GM18858 (cell line): ENCODE data around the gene FZD2.
"Not testable (repeated sequence)": the region's sequence is repeated elsewhere in the genome, so short reads cannot be mapped to it uniquely, and the experiment has no call there.

ENCODE experiments used
- ATAC-seq: cut with Tn5 transposase; IDR thresholded peaks from one replicate; pipeline ENCODE4 v1.9.1; 2021; ENCODE audit not compliant: unreplicated experiment

The FZD2 gene

DNA sequence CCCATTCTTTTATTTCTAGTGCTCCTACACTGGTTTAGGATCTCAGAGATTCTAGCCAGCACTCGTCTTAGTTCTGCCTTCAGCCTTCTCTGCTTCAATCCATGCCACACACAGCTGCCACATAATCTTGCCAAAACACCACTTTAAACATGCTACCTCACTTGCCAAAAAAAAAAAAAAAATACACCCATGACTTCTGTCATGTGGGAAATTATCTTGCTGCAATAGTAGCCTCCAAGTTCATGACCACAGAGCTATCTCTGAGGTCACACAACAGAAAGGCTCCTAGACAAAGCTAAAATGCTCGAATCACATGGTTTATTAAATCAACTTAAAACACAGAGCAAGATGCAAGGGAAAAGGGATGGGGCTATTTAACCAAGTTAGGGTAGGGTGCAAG lies 18.1 kb downstream of the FZD2 start:
- no peak for ATAC-seq

DNA sequence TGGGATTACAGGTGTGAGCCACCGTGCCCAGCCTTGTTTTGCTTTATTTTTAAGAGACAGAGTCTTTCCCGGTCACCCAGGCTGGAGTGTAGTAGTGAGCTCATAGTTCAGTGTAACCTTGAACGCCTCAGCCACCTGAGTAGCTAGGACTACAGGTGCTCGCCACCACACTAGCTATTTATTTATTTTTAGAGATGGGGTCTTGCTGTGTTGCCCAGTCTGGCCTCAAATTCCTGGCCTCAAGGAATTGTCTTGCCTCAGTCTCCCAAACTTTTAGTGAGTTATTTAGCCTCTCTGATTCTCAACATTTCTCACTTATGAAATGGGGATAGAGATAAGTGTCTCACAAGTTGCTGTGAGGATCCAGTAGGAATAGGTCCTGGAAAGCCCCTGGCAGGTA lies 21.7 kb downstream of the FZD2 start:
- no peak for ATAC-seq

DNA sequence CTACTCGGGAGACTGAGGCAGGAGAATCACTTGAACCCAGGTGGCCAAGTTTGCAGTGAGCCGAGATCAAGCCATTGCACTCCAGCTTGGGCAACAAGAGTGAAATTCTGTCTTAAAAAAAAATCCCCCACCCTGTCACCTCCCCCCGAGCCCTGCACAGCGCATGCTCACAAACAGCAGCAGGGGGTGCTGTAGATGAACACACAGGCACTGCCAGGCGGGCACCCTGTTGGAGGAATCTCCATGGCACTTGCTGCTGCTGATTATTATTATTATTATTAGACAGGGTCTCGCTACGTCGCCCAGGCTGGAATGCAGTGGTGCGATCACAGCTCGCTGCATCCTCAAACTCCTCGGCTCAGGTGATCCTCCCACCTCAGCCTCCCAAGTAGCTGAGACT lies 24.6 kb downstream of the FZD2 start:
- no peak for ATAC-seq

DNA sequence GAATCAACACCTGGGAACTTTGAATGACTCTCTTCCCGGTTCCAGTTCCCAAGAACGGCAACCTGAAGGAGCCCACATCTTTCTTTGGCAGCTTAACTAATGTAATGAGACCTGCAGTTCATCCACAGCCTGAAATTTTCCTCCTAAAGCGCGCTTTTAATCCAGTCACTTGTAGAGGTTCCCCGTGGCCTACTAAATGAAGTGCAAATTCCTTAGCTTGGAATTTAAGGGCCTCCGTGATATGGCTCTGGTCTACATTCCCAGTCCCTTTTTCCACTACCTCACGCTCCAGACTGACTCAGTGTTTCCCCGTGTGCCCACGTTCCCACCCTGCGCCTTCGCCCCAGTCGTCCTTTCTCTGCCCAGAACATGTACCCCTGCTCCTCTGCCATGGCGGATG lies 27.2 kb downstream of the FZD2 start:
- ATAC-seq = no peak

DNA sequence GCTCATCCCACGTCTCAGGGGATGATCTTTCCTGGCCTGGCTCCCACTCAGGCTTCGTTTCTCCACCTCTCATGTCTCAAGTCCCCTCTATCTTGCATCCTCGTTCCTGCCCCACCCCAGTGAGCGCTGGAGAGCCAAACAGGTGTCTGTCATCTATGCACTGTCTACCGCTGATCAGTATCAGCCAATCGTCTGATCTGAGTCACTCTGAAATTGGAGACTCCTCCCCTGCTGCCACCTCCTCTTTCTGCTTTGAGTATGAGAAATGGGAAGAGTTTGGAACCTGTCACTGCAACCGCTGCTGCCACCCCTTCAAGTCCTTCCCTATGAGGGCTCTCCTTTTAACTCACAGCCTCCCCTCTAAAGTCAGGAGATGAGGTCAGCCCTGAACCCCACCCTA lies 28.0 kb downstream of the FZD2 start:
- ATAC-seq = no peak

DNA sequence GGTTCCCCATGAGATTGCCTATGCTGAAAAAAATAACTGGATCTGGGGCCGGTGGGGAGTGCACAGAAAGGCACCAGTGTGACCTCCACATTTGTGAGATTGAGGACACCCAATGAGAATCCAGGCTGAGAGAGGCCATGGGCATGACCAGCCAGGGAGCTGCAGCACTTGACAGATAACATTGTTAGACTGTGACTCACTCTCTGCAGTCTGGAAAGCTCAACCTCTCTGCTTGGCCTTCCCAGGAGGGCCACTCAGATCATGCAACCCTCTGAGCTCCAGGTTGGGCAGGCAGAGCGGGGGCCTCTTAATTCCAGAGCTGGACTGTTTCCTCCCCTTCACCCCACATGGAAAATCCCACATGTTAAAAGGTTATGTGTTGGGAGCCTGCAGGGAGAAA lies 30.1 kb downstream of the FZD2 start:
- no peak for ATAC-seq

DNA sequence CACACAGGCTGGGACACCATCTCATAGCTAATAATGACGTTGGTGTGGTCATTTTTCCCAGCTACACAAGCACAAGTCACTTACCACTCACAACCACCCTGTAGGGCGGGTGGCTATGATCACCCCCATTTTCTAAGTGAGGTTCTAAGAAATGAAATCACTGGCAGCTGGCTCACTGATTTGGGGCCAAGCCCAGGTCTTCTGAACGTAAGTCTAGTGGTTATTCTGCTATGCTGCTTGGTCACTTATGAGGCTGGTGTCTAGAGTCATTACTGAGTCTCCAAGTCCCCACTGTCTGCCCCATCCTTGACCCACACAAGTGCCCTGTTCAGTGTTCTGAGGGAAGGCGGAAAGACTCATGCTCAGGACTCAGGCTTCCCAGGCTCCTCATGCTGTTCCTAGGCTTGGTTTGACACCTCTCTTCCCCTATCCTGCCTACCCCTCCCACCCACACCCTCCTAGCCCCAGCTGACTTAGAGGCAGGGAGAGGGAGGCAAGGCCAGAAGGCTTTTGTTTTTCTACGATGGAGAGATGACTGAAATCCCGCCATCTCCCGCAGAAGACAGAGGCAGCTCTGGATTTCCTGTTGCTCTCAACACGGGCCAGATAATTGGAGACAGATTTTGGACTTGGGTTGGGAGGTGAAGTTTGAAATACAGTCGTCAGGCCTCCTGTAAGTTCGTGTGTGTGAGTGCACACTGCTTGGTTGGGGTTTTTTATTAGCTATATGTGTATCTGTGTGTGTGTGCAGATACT lies 32.2 kb downstream of the FZD2 start:
- no peak for ATAC-seq

DNA sequence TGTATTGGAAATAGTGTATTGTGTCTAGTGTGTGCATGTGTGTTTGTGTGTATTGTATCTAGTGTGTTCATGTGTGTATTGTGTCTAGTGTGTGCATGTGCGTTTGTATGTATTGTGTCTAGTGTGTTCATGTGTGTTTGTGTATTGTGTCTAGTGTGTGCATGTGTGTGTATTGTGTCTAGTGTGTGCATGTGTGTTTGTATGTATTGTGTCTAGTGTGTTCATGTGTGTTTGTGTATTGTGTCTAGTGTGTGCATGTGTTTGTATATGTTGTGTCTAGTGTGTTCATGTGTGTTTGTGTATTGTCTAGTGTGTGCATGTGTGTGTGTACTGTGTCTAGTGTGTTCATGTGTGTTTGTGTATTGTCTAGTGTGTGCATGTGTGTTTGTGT lies 32.8 kb downstream of the FZD2 start:
- ATAC-seq = not testable (repeated sequence)

DNA sequence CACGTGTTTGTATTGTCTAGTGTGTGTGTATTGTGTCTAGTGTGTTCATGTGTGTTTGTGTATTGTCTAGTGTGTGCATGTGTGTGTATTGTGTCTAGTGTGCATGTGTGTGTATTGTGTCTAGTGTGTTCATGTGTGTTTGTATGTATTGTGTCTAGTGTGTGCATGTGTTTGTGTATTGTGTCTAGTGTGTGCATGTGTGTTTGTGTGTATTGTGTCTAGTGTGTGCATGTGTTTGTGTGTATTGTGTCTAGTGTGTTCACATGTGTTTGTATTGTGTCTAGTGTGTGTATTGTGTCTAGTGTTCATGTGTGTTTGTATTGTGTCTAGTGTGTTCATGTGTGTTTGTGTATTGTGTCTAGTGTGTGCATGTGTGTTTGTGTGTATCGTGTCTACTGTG lies 33.5 kb downstream of the FZD2 start:
- not testable (repeated sequence) for ATAC-seq

DNA sequence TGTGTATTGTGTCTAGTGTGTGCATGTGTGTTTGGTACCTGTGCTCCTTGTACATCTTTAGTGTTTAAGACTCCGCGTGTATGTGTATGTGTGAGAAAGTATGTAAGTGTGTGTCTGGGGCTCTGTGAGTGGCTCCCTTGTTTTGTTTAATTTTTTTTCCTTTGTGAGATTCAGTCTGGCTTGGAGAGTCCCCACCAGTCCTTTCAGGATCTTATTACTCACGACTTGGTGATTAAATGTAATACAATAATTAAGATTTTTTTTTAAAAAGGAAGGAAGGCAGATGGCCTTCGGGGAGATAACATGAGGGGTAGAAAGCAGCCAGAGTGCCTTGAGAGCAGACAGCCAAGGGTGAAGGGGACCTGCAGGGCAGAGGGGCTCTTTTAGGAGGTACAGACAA lies 33.9 kb downstream of the FZD2 start:
- no peak for ATAC-seq

DNA sequence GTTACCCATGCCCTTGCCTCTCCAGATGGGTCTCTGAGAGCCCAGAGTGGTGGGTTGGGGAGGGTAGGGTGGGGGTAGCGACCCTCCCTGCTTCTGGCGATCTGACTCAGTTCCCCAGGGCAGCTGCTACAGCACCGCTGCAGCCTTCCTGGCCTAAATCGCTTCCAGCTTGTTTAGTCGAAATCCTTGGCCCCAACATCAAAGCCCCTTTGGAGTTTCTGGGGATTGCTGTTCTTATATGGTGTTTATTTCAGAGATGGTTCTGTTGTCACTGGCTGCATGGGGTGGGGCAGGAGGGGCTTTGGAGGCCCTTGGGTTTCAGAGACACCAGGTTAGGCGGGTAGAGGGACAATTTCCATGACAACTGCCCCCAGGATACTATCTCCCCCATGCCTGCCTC lies 35.9 kb downstream of the FZD2 start:
- no peak for ATAC-seq

DNA sequence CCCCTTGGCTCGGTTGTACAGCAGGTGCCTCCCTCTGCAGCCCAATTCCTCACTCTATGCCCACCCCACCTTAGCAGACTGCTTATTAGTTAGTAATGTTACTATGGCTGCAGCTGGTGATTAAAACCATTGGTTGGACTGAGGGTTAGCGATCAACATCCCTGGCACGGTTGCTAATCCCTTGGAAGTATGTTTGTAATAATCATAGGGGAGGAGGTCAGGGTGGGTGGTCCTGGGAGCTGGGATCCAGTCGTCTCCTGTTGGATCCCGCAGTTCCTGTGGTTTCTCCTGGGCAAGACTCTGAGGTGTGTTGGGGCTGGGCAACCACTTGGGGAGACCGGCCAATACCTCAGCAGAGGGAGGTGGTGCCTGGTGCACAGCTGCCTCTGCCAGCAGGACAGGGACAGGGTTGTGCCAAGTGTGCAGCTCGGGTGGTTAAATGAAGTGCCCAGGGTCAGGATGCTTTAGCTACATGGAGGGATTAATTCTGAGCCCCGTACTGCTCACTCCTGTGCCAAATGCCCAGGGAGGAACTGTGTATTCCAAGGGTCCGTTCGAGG lies 38.0 kb downstream of the FZD2 start:
- ATAC-seq = no peak

DNA sequence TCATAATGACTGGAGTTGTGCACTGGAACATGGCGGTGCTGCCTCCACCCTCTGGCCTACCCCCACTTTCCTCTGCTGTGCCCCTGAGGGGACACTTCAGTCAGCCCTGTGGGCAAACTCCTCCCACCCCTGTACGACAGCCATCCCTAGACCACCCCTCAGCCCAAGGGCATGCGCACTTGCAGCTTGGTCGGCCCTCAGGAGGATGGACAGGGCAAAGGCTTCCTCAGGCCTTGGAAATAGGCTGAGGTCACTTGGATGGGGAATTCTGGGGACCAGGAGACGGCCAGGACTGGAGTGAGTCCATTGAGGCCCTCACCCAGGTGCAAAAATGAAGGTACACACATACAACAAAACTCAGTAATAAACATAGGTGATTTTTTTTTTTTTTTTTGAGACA lies 41.0 kb downstream of the FZD2 start:
- no peak for ATAC-seq

DNA sequence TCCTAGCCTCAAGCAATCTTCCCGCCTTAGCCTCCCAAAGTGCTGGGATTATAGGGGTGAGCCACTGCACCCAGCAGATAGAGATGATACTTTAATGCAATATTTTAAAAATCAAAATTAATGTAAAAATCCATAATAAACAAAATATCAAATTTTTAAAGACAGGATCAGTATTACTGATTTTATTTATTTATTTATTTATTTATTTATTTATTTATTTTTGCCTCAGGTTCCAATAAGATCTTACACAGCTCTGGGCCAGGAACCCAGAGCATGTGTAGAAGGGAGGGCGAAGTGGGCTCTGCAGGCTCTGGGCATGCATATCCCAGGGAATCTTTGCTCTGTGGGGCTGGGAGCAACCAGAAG lies 41.6 kb downstream of the FZD2 start:
- ATAC-seq = no peak

DNA sequence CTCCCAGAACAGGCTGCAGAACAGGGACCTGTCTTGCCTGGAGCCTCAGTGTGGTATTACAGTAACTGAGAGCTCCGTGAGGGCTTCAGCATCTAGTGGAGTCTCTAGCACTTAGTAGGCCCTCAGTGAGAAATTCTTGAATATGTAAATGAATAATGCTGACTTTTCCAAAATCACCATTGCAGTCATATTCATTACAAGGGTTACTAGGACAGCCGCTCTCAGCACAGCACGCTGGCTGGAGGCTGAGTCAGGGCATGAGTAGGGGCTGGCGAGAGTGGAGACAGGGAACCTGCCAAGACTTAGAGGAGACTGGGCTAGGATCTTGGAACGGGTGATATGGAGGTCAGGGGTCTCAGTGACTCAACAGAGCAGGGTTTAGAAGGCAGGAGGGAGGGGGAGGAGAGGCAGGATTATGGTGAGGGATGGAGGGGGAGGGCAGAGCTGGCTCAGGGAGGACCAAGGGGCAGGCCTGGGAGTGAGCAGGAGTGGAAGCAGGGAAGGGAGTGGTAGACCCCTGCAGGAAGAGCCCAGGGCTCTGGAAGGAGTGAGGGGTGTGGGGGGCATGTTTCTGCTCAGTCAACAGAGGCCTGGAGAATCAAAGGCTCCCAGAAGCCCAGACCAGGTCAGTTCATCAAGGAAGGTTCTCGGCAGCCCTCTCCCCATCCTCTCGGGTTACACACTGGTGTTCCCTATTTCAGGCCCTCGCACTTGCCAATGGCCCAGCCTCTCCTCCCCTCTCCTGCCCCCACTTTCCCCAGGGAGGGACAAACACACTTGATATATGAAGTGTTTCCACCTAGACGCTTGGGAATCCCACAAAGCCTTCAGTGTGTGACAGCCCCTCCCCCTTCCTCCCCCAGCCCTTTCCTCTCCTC lies 42.3 kb downstream of the FZD2 start:
- no peak for ATAC-seq

DNA sequence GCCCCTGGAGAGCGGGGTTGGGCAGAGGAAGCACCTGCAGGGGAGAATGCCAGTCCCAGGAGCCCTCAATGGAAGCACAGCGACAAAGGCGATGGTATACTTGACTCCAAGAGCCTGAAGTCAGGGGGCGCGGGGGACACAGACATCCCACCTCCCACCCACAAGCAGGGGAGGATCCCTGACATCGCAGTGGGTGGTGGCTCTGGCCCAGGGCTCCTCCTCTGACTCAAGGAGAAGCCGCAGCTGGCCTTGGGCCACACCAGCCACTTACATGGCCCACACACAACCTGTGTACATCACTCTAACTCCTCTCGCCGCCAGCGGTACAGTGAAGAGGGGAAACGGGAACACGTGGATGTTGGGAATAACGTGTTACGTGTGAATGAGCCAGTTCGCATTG lies 44.3 kb downstream of the FZD2 start:
- no peak for ATAC-seq

DNA sequence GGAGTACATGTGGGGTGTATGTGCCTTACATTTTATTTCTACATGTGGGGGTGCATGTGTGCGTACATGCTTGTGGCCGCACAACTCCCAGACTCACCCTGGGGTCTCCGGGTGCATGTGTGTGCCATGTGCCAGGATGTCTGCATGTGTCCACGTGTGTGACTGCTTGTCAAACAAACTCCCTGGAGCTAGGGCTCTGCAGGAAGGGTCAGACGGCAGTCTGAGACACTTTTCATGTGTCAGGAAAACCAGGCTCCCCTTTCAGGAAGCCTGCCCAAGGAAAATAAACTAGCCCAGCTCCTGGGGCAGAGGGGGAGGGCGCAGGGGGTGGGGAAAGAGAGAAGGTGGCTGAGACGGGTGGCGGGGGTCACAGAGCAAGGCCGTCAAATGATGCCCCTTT lies 44.7 kb downstream of the FZD2 start:
- no peak for ATAC-seq

DNA sequence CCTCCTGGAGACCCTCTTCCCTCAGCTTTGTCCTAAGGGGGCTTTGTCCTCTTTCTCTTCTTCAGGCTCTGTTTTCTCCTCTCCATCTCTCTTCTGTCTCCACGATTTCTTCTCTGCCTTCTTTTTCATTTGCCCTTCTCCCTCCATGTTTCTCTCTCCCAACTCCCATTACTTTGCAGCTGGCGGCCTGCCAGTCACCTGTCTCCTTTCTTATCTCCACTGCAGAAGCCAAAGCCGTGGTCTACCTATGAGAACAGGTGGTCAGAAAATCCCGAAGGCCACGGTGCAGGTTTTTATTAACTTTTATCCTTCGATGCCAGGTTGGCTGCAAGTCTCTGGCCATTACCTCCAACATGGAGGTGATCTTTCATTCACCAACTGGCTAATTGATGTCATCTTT lies 45.1 kb downstream of the FZD2 start:
- no peak for ATAC-seq

DNA sequence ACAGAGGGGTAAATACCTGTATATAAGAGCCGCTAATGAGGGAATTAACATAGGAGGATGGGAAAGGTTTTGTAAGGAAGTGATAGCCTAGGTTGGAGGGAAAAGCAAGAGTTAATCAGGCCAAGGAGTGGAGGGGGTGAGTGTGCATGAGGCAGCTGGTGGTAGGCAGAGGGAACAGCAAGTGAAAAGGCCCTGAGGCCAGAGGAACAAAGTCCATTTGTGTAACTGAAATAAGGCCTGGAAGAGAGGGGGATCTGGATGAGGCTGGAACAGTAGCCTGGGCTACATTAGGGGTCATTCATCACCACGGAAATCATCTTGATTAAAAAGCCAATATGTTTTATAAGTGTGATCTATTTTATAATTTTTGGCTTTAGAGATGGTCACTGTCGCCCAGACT lies 45.7 kb downstream of the FZD2 start:
- no peak for ATAC-seq

DNA sequence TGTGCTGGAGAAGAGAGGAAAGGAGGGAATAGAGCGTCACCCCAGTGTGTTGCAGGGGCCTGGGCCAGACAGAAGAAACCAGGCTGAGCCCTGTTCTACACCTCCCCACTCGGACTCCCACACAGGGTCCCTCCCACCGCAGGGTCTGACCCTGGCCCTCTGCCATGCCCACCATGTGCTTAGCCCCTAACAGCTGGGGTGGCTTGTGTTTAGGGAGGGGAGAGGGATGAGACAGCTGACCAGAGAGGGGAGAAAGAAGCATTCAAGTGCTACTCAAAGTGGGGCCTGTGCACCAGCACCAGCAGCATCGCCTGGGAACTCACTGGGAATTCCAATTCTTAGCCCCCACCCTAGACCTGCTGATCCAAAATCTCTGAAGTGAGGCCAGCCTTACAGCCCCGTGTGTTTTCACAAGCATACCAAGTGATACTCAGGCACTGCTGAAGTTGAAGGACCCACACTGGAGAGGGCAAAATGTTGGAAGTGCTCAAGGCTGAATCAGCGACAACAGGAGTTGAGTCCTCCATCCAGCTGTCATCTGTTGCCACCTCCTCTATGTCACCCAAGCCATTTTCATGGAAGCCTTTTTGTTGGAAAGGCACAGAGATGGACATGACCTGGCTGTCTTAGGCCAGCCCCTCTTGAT lies 47.0 kb downstream of the FZD2 start:
- no peak for ATAC-seq

DNA sequence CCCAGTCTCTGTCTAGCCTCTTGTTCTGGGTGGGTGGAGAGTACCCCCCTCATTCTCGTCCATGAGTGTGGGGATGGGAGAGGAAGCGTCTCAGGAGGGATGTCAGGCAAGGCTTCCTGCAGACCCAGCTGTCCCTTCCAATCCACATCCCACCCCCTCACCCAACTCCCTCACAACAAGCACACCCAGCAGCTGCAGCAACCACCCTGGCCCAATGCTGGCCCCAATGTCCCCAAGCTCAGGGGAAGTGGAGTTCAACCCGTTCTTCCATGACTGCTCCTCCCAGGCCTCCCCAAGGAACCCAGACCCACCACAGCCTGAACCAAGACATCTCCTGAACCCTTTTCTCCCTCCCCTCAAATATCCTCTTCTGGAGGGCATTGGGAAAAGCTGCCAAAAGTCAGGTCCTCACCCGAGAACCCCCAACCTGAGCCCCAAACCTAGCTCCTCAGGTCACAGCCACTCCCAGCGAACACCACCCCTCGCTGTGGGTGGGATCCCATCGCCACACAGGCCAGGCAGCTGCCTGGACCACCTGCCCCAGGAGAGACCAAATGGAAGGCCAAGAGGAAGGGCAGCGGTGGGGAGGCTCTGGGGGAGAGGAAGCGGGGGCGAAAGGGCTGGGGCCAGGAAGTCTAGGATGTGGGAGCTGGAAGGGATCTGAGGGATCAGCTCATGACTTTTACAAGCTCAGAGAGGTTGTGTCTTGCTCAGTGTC lies 47.6 kb downstream of the FZD2 start:
- no peak for ATAC-seq
